Keratinocyte (primary cell): ENCODE results near the gene C20orf141.

ENCODE experiments used
- CTCF ChIP-seq, 3 experiments: IDR thresholded peaks in 1 of 3; conservative IDR thresholded peaks in 1 of 3; optimal IDR thresholded peaks in 1 of 3; 2 replicates in 2 of 3; 3 replicates in 1 of 3; pipeline versions ENCODE3 to v1.5.1; 2011; ENCODE audit warnings: low read length in 3 of 3, mild to moderate bottlenecking in 3 of 3, moderate library complexity in 2 of 3, control low read depth in 1 of 3, inconsistent platforms in 1 of 3; ENCODE audit not compliant: insufficient read depth in 2 of 3; ENCODE audit errors: extremely low read depth in 1 of 3
- EZH2 ChIP-seq: IDR thresholded peaks from one replicate; pipeline ENCODE4 v1.6.1; 2012; ENCODE audit warnings: inconsistent platforms, mild to moderate bottlenecking, low read length, moderate library complexity

- TF ChIP-seq CTCF (optimal IDR thresholded peaks at IDR 0.05 in 1 of 3, IDR thresholded peaks at IDR 0.05 in 1 of 3, conservative IDR thresholded peaks at IDR 0.05 in 1 of 3; ENCODE audit: extremely low read depth in 1 of 3, insufficient read depth in 2 of 3, low read length in 3 of 3) = no peak
- no peak for TF ChIP-seq EZH2
Observed at GRCh38 chr20:2864626-2865025, 49.8 kb downstream of the C20orf141 start.
